Natural killer cell (primary cell): ENCODE results near the gene TNXB. TPM values are rescaled to one million over a fixed set of nuclear protein-coding genes. Genes with fewer than 3 reads are reported as not detected.

Source experiments
- ATAC-seq, 3 donors: fragments of 150-1000 bp in 2 of 3; fragments of 200-7000 bp in 1 of 3; cut with Tn5 transposase; 1 replicate in 1 of 3; 2 replicates in 2 of 3; pipeline ENCODE4 v1.10.0; 2021; ENCODE audit warnings: mild to moderate bottlenecking in 2 of 3, moderate library complexity in 2 of 3
- DNase-seq, 2 donors: peaks; one replicate each; pipeline versions ENCODE4 v3.0.0 to v3.0.0-alpha.2; 2013 to 2021; ENCODE audit warnings: mixed read lengths in 1 of 2
- H3K27ac ChIP-seq: one replicate; pipeline ENCODE4 v1.5.1; 2013; ENCODE audit warnings: mild to moderate bottlenecking, low read length
- H3K27me3 ChIP-seq: one replicate; pipeline ENCODE4 v1.6.1; 2013; ENCODE audit warnings: low read length; ENCODE audit not compliant: control insufficient read depth, insufficient read depth
- H3K36me3 ChIP-seq: one replicate; pipeline ENCODE4 v1.6.1; 2013; ENCODE audit warnings: low read length; ENCODE audit not compliant: control insufficient read depth, insufficient read depth
- H3K4me1 ChIP-seq: one replicate; pipeline ENCODE4 v1.6.1; 2013; ENCODE audit warnings: low read length; ENCODE audit not compliant: control insufficient read depth, insufficient read depth
- H3K4me3 ChIP-seq: one replicate; pipeline ENCODE4 v1.5.1; 2013; ENCODE audit warnings: low read length
- H3K9me3 ChIP-seq: one replicate; pipeline ENCODE4 v1.6.1; 2013; ENCODE audit warnings: low read length; ENCODE audit not compliant: control insufficient read depth, insufficient read depth
- H3K27ac Mint-ChIP-seq, 2 donors: one replicate each; pipeline ENCODE4 v1.8.0; 2022; ENCODE audit warnings: mild to moderate bottlenecking in 2 of 2, mixed read lengths in 2 of 2, moderate library complexity in 1 of 2
- H3K27me3 Mint-ChIP-seq, 2 donors: one replicate each; pipeline ENCODE4 v1.8.0; 2022; ENCODE audit warnings: low read depth in 2 of 2, mixed read lengths in 2 of 2
- H3K36me3 Mint-ChIP-seq: one replicate; pipeline ENCODE4 v1.8.0; 2022; ENCODE audit warnings: mixed read lengths
- H3K4me1 Mint-ChIP-seq, 2 donors: one replicate each; pipeline ENCODE4 v1.8.0; 2022; ENCODE audit warnings: mixed read lengths in 2 of 2
- H3K4me3 Mint-ChIP-seq: one replicate; pipeline ENCODE4 v1.8.0; 2022; ENCODE audit warnings: mild to moderate bottlenecking, moderate library complexity, mixed read lengths
- H3K9me3 Mint-ChIP-seq, 2 donors: one replicate each; pipeline ENCODE4 v1.8.0; 2022; ENCODE audit warnings: mixed read lengths in 2 of 2
- WGBS: methylation state at CpG from one replicate; pipeline ENCODE4 v1.1.7; 2013; ENCODE audit warnings: missing lambda C conversion rate; ENCODE audit not compliant: insufficient coverage; 5-methylcytosine and 5-hydroxymethylcytosine counted together
- intact Hi-C: fragments of 100-400 bp; cut with micrococcal nuclease; formaldehyde crosslinking; loops from one replicate; pipeline ENCODE4 v1.14.2; 2022
- total RNA-seq, 4 donors: library from RNA; stranded (reverse); fragments of 120-200 nt in 1 of 4; gene quantifications; one replicate each; pipeline versions ENCODE4 v1.2.3 to v1.2.4, GENCODE V29; 2013 to 2022
- TF ChIP-seq, protein P1 (sequence below): fragments of 200-600 bp; IDR thresholded peaks from one replicate; pipeline ENCODE4 v1.8.0; 2022; ENCODE audit warnings: antibody characterized with exemption

Gene TNXB
- total RNA-seq, 3 donors from 2014 or later (not counting 1 experiment from before 2014, with no cell fraction given): 11.7 to 15.2 (median 13.5) TPM

DNA sequence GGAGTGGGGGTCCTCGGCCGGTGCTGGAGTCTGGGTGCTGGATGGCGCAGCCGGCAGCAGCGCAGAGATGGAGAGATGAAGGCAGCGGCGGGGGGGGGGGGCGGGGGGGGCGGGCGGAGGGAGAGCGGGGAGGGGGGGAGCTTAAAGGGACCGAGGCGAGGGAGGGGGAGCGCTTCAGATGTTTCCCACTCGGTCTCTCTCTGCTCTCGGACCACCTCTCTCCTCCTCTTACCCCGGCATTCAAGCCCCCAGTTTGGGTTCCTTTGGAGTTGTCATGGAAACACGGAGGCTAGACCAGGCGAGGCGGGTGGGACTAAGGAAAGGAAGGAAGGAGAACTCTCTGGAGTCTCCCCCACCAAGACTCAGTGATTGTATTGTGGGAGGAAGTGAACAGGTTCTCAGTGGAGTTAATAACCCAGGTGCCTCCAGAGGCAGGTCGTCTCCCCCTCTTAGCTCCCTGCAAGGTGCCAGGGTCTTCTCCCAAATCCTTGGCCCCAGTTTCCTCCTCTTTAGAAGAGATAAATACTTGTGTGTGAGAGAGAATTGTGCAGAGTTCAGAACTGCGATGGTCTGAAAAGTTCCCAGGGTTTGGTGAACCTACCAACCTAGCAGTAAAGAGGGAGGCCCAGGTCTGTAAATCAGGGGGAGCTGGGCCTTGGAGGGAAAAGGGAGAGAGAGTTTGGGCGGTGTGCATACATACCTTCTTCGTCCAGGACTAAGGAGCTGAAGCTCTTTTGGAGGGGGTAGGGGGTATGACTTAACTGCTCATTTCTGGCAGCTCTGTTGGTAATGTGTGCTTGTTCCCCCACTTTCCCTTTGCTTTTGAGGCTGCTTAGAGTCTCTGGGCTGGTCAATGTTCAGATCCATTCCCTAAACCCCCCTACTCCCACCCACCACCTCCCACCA lies 43.0 kb upstream of the TNXB start, which contains the start of gene PRRT1:
TSS of gene PRRT1 (minus strand) at position 77 of the 906 bp plus-strand sequence. CDS start 112 bp downstream, outside the sequence.
- H3K4me3 Mint-ChIP-seq: peak within 1 kb of the TSS; percentile 78
- peaks cover 21% of the 10 kb centered on the region for H3K27me3 ChIP-seq
- H3K4me1 Mint-ChIP-seq: peaks cover 54 to 67% of the 10 kb centered on the region in 2 donors
- TF ChIP-seq, protein P1, sequence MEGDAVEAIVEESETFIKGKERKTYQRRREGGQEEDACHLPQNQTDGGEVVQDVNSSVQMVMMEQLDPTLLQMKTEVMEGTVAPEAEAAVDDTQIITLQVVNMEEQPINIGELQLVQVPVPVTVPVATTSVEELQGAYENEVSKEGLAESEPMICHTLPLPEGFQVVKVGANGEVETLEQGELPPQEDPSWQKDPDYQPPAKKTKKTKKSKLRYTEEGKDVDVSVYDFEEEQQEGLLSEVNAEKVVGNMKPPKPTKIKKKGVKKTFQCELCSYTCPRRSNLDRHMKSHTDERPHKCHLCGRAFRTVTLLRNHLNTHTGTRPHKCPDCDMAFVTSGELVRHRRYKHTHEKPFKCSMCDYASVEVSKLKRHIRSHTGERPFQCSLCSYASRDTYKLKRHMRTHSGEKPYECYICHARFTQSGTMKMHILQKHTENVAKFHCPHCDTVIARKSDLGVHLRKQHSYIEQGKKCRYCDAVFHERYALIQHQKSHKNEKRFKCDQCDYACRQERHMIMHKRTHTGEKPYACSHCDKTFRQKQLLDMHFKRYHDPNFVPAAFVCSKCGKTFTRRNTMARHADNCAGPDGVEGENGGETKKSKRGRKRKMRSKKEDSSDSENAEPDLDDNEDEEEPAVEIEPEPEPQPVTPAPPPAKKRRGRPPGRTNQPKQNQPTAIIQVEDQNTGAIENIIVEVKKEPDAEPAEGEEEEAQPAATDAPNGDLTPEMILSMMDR: no peak
- no peak for ATAC-seq
- WGBS: 40% methylated on average over 10 of the region's 24 CpGs
- peaks cover 20 to 29% of the 10 kb centered on the region in 2 donors for H3K27me3 Mint-ChIP-seq
- no peak within 1 kb of the TSS for H3K4me3 ChIP-seq
- peak in 1 of 2 donors; percentile 39 for DNase-seq
- peaks cover 54% of the 10 kb centered on the region for H3K4me1 ChIP-seq
- peaks cover 3% of the 10 kb centered on the region for H3K9me3 ChIP-seq
- intact Hi-C loops: no loop called here
- no peaks in the 10 kb centered on the region for H3K36me3 Mint-ChIP-seq
- peak within 1 kb of the TSS; percentile 90 to 98 for H3K27ac Mint-ChIP-seq
- H3K27ac ChIP-seq: no peak within 1 kb of the TSS
- no peaks in the 10 kb centered on the region for H3K9me3 Mint-ChIP-seq
- no peaks in the 10 kb centered on the region for H3K36me3 ChIP-seq

DNA sequence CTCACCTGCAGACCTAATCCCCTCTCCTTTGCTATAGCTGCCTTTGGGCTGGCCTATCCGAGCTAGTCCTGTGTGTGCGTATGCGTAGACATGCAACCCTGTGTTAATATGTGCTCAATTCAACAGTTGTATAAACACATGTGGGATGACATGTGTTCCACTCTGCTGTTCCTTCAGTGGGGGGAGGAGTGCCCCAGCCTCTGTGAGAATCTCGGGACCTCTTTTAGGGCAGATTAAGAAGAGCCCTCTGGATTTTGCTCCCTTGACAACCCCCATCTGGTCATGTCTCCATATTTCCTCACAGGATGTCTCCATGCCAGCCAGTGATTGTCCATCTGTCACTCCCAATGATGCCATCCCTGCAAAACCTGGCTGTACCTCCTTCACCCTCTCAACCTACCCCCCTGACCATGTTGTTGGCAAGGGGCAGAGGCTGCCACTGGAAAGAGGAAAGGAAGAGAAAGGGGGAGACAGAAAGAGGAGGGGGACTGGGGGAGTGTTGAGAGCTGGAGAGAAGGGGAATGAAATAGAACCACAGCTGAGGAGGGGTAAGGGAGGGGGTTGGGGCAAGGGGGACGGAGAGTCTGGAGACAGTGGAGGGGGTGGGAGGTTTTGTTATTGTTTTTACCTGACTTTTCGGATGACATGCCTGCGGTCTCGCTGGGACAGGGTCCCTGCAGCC lies 42.2 kb upstream of the TNXB start:
- H3K27ac Mint-ChIP-seq: peak overlapping the region; percentile 23 to 98
- peaks cover 3% of the 10 kb centered on the region for H3K9me3 ChIP-seq
- peaks cover 21% of the 10 kb centered on the region for H3K27me3 ChIP-seq
- H3K27me3 Mint-ChIP-seq: peaks cover 20 to 34% of the 10 kb centered on the region in 2 donors
- 51% methylated on average over 8 of the region's 8 CpGs for WGBS
- H3K4me1 Mint-ChIP-seq: peaks cover 54 to 73% of the 10 kb centered on the region in 2 donors
- H3K4me3 ChIP-seq: no peak overlapping the region
- no peaks in the 10 kb centered on the region for H3K36me3 Mint-ChIP-seq
- H3K4me1 ChIP-seq: peaks cover 56% of the 10 kb centered on the region
- H3K36me3 ChIP-seq: no peaks in the 10 kb centered on the region
- intact Hi-C loops: no loop called here
- DNase-seq: peak in 1 of 2 donors; percentile 39
- H3K27ac ChIP-seq: no peak overlapping the region
- no peaks in the 10 kb centered on the region for H3K9me3 Mint-ChIP-seq
- no peak for ATAC-seq
- H3K4me3 Mint-ChIP-seq: peak overlapping the region; percentile 52
- TF ChIP-seq, protein P1: no peak

DNA sequence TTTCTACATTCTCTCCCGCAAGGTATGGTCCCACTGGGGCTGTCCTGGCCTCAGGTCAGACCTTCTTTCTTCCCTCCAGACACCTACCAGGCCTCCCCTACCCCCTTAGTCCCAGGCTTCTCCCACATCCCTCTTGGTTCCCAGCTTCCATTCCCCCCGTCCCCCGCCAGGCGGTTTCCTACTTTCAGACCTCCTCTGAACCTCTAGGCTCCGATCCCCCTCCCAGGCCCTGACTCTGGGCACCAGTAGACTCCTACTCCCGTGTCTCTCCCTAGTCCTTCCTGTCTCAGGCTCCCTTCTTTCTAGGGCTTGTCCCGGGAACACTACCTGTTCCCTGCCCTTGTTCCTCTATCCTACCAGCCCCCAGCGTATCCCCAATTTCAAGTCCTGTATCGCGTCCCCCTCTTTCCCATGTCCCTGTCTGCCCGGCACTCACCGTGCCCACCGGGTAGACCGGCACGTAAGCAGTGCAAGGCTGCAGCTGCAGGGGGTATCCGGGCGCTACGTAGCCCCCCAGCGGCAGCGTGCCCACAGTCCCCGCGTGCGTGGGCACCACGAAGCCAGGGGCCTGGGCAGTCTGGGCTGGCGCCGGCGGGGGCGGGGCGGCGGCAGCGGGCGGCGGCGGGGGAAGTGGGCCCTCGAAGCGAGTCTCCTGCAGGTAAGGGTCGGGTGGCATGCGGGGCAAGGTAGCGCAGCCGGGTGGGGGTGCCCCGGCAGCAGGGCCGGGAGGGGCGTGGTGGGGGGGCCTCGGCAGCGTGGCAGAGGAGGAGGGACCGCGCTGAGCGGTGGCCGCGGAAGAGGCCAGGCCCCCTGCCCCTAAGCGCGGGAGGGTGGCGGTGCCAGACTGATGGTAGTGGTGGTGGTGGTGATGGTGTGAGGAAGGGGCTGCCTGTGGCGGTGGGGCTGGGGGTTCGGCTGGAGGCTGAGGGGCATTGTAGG lies 41.1 kb upstream of the TNXB start:
- 51% methylated on average over 55 of the region's 55 CpGs for WGBS
- Histone ChIP-seq H3K4me3 (no peak overlapping the region), H3K27ac (no peak overlapping the region), H3K9me3 (peaks cover 3% of the 10 kb centered on the region), H3K27me3 (peaks cover 21% of the 10 kb centered on the region), H3K4me1 (peaks cover 49% of the 10 kb centered on the region), H3K36me3 (no peaks in the 10 kb centered on the region)
- no peaks in the 10 kb centered on the region for H3K36me3 Mint-ChIP-seq
- H3K9me3 Mint-ChIP-seq: no peaks in the 10 kb centered on the region
- TF ChIP-seq, protein P1: no peak
- peaks cover 20 to 37% of the 10 kb centered on the region in 2 donors for H3K27me3 Mint-ChIP-seq
- H3K4me3 Mint-ChIP-seq: peak overlapping the region; percentile 52
- H3K27ac Mint-ChIP-seq: peak overlapping the region; percentile 23 to 98
- H3K4me1 Mint-ChIP-seq: peaks cover 48 to 69% of the 10 kb centered on the region in 2 donors
- ATAC-seq (no peak), DNase-seq (no peak)
- intact Hi-C loops: loop anchor here (2.0 kb wide), 1 partner anchor 19 kb away; the partner anchor contains the start of gene FKBPL
